ENCODE measurements around the gene AKAP12.

- TF ChIP-seq CTCF (IDR thresholded peaks at IDR 0.05; ENCODE audit: borderline replicate concordance, extremely low read depth, low read length, poor library complexity, severe bottlenecking) (no peak), EZH2 (IDR thresholded peaks at IDR 0.05; ENCODE audit: borderline replicate concordance, low read depth, low read length, severe bottlenecking) (no peak)
These were observed 9.5 kb upstream of the AKAP12 start for GRCh38 chr6:151230277-151230577.
